ENCODE data around the gene GALNT17. TPM values are rescaled to one million over a fixed set of nuclear protein-coding genes. Genes with fewer than 3 reads are reported as not detected.

Gene GALNT17
- total RNA-seq: 2.2 TPM
- long read RNA-seq, partial matches to known transcripts: 1 of 5 reads
- long read RNA-seq, other reads (novel, unspliced or antisense): 4 of 5 reads

DNA sequence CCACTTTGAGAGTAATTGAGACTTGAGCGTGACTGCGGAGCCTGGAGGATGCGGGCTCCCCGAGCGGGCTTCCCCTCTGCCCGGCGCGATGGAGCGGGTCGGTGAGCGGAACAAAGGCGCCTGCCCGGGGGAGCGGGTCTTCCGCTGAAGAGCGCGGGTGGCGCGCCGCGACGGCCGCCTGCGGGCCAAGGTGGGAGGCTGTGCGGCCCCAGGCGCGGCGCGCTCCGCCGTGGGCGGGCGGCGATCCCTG is at the start of gene GALNT17:
Gene GALNT17, plus strand, starts transcription at position 18 of the 250 bp plus-strand sequence.
- no peak for DNase-seq (ENCODE audit: low spot score)

GRCh38 chr7:71095266-71095860 is 36.6 kb upstream of the GALNT17 start:
- no peak for DNase-seq (ENCODE audit: low spot score)

- DNase-seq (ENCODE audit: low spot score): no peak
These were observed 35.6 kb upstream of the GALNT17 start for GRCh38 chr7:71096351-71096750.

DNA sequence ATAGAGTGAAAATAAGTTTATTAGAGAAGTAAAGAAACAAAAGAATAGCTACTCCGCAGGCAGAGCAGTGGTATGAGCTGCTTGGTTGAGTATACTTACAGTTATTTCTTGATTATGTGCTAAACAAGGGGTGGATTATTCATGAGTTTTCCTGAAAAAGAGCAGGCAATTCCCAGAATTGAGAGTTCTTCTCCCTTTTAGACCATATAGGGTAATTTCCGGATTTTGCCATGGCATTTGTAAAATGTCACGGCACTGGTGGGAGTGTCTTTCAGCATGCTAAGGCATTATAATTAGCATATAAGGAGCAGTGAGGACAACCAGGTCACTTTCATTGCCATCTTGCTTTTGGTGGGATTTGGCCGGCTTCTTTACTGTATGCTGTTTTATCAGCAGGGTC is 25.7 kb upstream of the GALNT17 start:
- DNase-seq (ENCODE audit: low spot score): no peak

GRCh38 chr7:71112436-71112835 is 19.5 kb upstream of the GALNT17 start:
- no peak for DNase-seq (ENCODE audit: low spot score)

- no peak for DNase-seq (ENCODE audit: low spot score)
These were observed 11.8 kb upstream of the GALNT17 start for GRCh38 chr7:71120096-71120495.

GRCh38 chr7:71129126-71129525 is 2.8 kb upstream of the GALNT17 start:
- no peak for DNase-seq (ENCODE audit: low spot score)

DNA sequence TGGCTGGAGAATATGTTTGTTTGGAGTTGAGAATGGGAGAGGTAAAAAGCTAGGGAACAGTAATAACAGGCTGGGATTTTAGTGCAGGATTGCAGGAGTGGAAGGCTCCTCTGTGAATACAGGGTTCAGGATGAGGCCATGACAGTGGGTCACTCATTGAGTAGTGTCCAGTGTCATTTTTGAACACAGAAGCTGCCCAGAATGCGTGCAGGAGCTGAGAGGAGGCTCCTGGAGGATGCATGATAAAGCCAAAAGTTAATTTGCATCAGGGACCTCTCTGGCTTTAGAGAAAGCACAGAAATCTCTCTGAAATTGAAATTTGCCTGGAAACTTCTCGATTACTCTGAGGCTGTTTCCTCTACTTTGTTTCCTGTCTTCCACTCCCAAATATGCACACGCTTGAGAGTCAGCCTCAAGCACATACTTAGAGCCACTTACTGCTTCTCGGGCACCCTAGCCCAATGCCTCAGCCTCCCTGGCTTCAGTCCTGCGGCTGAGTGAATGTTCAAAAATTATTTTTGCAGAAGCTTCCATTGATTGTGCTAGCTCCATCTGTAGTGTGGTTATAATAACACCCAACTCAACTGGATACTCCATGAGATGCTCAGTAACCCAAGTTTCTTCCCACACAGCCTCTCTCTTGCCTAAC is 1.8 kb upstream of the GALNT17 start:
- no peak for DNase-seq (ENCODE audit: low spot score)

GRCh38 chr7:71131256-71132126 is 453 bp upstream of the GALNT17 start:
- DNase-seq (ENCODE audit: low spot score): no peak

DNA sequence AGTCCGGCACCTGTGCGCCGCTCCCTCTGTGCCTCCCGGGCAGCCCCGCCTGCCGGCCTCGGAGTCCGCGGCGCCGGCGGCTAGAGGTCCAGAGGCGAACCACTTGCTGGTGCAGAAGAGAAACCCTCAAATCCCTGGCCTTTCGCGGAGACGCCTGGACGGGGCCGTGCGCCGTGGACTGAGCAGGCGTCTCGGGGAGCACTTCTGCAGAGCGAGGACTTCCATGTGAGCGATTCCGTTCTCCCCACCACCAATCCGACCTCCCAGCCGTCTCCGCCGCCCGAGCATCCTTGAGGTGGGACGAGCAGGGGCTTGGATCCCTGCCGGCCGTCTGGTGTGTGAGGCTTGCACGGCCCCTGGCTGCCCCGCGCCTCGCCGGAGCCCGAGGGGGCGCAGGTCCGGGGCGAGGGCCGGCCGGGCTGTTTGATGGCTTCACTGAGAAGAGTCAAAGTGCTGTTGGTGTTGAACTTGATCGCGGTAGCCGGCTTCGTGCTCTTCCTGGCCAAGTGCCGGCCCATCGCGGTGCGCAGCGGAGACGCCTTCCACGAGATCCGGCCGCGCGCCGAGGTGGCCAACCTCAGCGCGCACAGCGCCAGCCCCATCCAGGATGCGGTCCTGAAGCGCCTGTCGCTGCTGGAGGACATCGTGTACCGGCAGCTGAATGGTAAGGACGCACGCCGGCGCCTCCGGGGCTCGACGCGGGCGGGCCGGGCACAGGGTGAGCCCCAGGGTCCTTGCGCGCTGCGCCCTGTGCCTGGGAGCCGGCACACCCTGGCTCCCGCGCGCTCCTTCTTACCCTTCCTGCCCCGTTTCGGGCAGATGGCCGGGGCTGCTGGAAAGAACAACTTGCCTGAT is 660 bp downstream of the GALNT17 start:
- no peak for DNase-seq (ENCODE audit: low spot score)

DNA sequence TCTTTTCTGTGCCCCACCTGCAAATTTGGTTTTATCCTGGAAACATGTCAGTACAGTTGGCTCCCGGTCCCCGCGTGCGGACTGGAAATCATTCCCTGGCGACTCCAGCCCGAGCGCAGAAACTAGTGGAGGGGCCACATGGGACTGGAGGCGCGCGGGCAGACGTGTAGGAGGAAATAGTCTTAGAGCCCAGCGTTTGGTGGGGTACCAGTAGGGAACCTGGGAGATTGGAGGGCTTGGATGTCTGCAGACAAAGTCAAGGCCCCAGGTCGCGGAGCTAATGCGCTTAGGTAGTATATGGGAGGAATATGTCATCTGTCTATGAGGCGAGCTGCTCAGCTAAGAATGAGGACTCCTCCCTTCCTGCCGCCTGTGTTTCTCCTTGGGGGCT is 1.3 kb downstream of the GALNT17 start:
- no peak for DNase-seq (ENCODE audit: low spot score)

DNA sequence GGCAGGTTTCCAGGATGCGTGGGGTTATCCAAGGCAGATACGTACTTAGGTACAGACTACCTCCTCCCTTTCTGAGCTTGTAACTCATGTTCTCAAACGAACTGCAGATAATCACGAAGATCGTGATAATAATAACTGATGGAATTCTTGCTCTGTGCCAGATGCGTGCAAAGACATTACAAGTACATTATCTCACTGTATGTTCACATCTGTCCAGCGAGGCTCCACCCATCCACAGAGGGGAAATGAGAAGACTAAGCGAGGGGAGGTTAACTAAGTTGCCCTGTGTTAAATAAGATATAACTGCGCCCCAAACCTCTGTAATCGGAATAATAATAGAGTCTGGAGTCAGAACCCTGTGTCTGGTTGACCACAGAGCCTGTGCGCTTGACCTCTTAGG is 1.9 kb downstream of the GALNT17 start:
- no peak for DNase-seq (ENCODE audit: low spot score)

- DNase-seq (ENCODE audit: low spot score): no peak
These were observed 3.2 kb downstream of the GALNT17 start for GRCh38 chr7:71135116-71135515.

GRCh38 chr7:71135663-71136062 is 3.7 kb downstream of the GALNT17 start:
- DNase-seq (ENCODE audit: low spot score): no peak

DNA sequence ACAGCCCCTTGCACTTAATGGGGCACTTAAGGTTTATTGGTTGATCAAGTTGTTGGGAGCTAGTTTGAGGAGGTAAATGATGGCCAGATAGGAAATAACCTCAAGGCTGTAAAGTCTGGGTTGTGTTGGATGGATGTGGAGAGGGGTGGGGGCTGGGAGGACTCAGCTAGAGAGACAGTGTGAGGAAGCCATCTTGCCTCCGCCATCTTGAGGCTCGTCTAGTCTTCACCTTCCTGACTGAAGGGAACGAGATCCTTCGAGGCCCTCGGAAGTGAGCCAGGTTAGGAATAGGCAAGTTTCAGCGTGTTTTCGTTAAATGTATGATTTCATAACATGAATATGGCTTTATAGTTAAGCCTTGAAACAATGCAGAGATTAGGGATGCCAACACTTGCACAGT is 5.5 kb downstream of the GALNT17 start:
- peak; percentile 35 for DNase-seq (ENCODE audit: low spot score)

DNA sequence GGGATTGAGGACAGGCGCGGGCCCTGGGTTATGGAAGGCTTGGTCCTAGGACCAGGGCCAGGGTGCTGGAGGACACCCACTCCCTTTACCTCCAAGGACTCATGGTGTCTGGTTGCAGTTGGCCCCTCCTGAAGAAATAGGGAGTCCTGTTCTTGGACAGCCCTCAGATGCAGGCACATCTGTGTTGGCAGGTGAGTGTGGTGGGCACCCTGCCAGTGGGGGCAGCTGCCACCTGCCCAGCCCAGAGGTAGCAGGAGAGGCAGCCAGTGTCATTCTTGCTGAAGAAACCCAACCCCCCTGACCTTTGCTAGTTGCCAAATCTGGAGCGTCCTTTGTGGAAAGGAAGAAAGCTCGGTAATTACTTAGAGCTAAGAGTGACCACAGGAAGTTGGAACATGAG is 8.3 kb downstream of the GALNT17 start:
- peak; percentile 67 for DNase-seq (ENCODE audit: low spot score)

GRCh38 chr7:71144963-71145362 is 13.0 kb downstream of the GALNT17 start:
- peak; percentile 35 for DNase-seq (ENCODE audit: low spot score)

- peak; percentile 73 for DNase-seq (ENCODE audit: low spot score)
These were observed 14.3 kb downstream of the GALNT17 start for GRCh38 chr7:71145906-71146901.

DNA sequence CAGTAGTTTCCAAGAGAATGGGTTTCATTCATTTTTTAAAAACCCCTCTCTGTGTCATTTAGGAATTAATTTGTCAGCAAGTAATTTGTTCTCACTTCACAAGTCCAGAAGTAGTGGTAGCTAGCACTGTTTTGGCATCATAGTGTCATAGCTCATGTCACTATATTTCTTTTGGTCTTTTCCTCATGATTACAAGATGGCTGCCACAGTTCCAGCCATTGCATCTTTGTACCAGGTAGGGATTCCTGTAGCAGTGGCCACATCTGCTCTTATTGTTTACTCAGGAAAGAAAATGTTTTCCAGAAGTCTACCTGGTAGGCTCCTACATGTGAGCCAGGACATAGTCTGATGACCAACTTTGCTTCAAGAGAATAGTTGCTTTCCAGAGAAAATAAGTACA is 16.2 kb downstream of the GALNT17 start:
- no peak for DNase-seq (ENCODE audit: low spot score)

- peak; percentile 51 for DNase-seq (ENCODE audit: low spot score)
These were observed 23.3 kb downstream of the GALNT17 start for GRCh38 chr7:71155236-71155635.

Measured in mesenteric fat pad (tissue), 1 donor.